ENCODE results near the gene NMU. TPM values are rescaled to one million over a fixed set of nuclear protein-coding genes. Genes with fewer than 3 reads are reported as not detected.
A peak's percentile ranks its signal among the peaks of the same experiment; 100 is the strongest.

NMU gene
- total RNA-seq, 1 experiment from 2014 or later, result not detected

GRCh38 chr4:55650483-55650882, 14.4 kb upstream of the NMU start:
- ChIA-PET POLR2A (no interaction called here), CTCF (no interaction called here)
- intact Hi-C loops (cut with micrococcal nuclease; ENCODE audit: unreplicated experiment), result no loop called here
- H3K4me3 ChIP-seq (ENCODE audit: low read depth, low read length), result no peak overlapping the region
- H3K36me3 ChIP-seq (ENCODE audit: control insufficient read depth, insufficient read depth, low read length), result no peaks in the 10 kb centered on the region
- no peaks in the 10 kb centered on the region for H3K9me3 Mint-ChIP-seq (ENCODE audit: unreplicated experiment)
- H3K4me1 ChIP-seq, result no peaks in the 10 kb centered on the region
- H3K9me3 ChIP-seq, result no peaks in the 10 kb centered on the region
- H3K4me3 Mint-ChIP-seq (ENCODE audit: unreplicated experiment), result no peak overlapping the region
- H3K27me3 Mint-ChIP-seq (ENCODE audit: insufficient read depth, unreplicated experiment), result peaks cover 9% of the 10 kb centered on the region
- no peak for DNase-seq
- no peaks in the 10 kb centered on the region; the same call in 1 of the 2 replicates for H3K27me3 ChIP-seq (replicated peaks; ENCODE audit: control insufficient read depth, insufficient read depth, low read length)
- TF ChIP-seq CTCF (IDR thresholded peaks at IDR 0.05; ENCODE audit: insufficient read depth in 1 of 2, low read depth in 1 of 2, low read length in 1 of 2, severe bottlenecking in 1 of 2, unreplicated experiment in 1 of 2), result no peak
- no TSS peak for BruUV-seq (replicated peaks)
- no peak overlapping the region for H3K27ac Mint-ChIP-seq (ENCODE audit: unreplicated experiment)
- no peaks in the 10 kb centered on the region for H3K36me3 Mint-ChIP-seq (ENCODE audit: insufficient read depth, unreplicated experiment)
- H3K4me1 Mint-ChIP-seq (ENCODE audit: low read depth, unreplicated experiment), result no peaks in the 10 kb centered on the region

GRCh38 chr4:55637272-55637820, 1.2 kb upstream of the NMU start:
- Mint-ChIP-seq H3K9me3 (ENCODE audit: unreplicated experiment) (no peaks in the 10 kb centered on the region), H3K27me3 (ENCODE audit: insufficient read depth, unreplicated experiment) (peaks cover 24% of the 10 kb centered on the region), H3K4me3 (ENCODE audit: unreplicated experiment) (peak overlapping the region; percentile 76), H3K4me1 (ENCODE audit: low read depth, unreplicated experiment) (peaks cover 7% of the 10 kb centered on the region), H3K36me3 (ENCODE audit: insufficient read depth, unreplicated experiment) (no peaks in the 10 kb centered on the region), H3K27ac (ENCODE audit: unreplicated experiment) (no peak overlapping the region)
- CTCF ChIA-PET, result interaction anchor here (0.7 to 1.1 kb wide), 2 partner anchors 90 to 91 kb away, joined by 3 to 4 read pairs; no protein-coding TSS in a partner anchor
- Histone ChIP-seq H3K36me3 (ENCODE audit: control insufficient read depth, insufficient read depth, low read length) (no peaks in the 10 kb centered on the region), H3K27me3 (replicated peaks; ENCODE audit: control insufficient read depth, insufficient read depth, low read length) (peaks cover 3% of the 10 kb centered on the region), H3K4me3 (ENCODE audit: low read depth, low read length) (no peak overlapping the region), H3K9me3 (no peaks in the 10 kb centered on the region), H3K4me1 (no peaks in the 10 kb centered on the region)
- no peak for DNase-seq
- POLR2A ChIA-PET, result no interaction called here
- TF ChIP-seq CTCF (IDR thresholded peaks at IDR 0.05; ENCODE audit: insufficient read depth in 1 of 2, low read depth in 1 of 2, low read length in 1 of 2, severe bottlenecking in 1 of 2, unreplicated experiment in 1 of 2), result no peak
- intact Hi-C loops (cut with micrococcal nuclease; ENCODE audit: unreplicated experiment), result loop anchor here (2.0 to 5.0 kb wide), 2 partner anchors 190 to 229 kb away; no protein-coding TSS in a partner anchor
- no TSS peak for BruUV-seq (replicated peaks)

- Histone ChIP-seq H3K4me1 (no peaks in the 10 kb centered on the region), H3K36me3 (ENCODE audit: control insufficient read depth, insufficient read depth, low read length) (no peaks in the 10 kb centered on the region), H3K4me3 (ENCODE audit: low read depth, low read length) (no peak overlapping the region; the same call in 1 of the 2 replicates), H3K9me3 (no peaks in the 10 kb centered on the region), H3K27me3 (replicated peaks; ENCODE audit: control insufficient read depth, insufficient read depth, low read length) (peaks cover 3% of the 10 kb centered on the region)
- DNase-seq, result no peak
- ChIA-PET POLR2A (no interaction called here), CTCF (interaction anchor here (1.0 kb wide), 1 partner anchor 204 kb away, joined by 6 read pairs; no protein-coding TSS in a partner anchor)
- Mint-ChIP-seq H3K27ac (ENCODE audit: unreplicated experiment) (no peak overlapping the region), H3K9me3 (ENCODE audit: unreplicated experiment) (no peaks in the 10 kb centered on the region), H3K36me3 (ENCODE audit: insufficient read depth, unreplicated experiment) (no peaks in the 10 kb centered on the region), H3K4me1 (ENCODE audit: low read depth, unreplicated experiment) (peaks cover 7% of the 10 kb centered on the region), H3K27me3 (ENCODE audit: insufficient read depth, unreplicated experiment) (peaks cover 24% of the 10 kb centered on the region), H3K4me3 (ENCODE audit: unreplicated experiment) (peak overlapping the region; percentile 76)
- TF ChIP-seq CTCF (IDR thresholded peaks at IDR 0.05; ENCODE audit: insufficient read depth in 1 of 2, low read depth in 1 of 2, low read length in 1 of 2, severe bottlenecking in 1 of 2, unreplicated experiment in 1 of 2), result no peak
- intact Hi-C loops (cut with micrococcal nuclease; ENCODE audit: unreplicated experiment), result loop anchor here (2.0 to 5.0 kb wide), 2 partner anchors 189 to 230 kb away; no protein-coding TSS in a partner anchor
- BruUV-seq (replicated peaks), result no TSS peak
These were observed 530 bp upstream of the NMU start for GRCh38 chr4:55636656-55636999.
